Stimulated activated CD4-positive, alpha-beta T cell treated with anti-CD3 and anti-CD28 coated beads, Interleukin-1b, Interleukin-23, amount 100 ng/mL, for 4 hours (primary cell): ENCODE results near the gene CDS2.

ENCODE experiments used
- DNase-seq, 2 donors: peaks; one replicate each; pipeline ENCODE4 v3.0.0-alpha.2; 2020; ENCODE audit warnings: low read depth in 2 of 2

Gene CDS2

GRCh38 chr20:5181492-5181891, 54.7 kb downstream of the CDS2 start:
- DNase-seq = no peak

- no peak for DNase-seq
Observed at GRCh38 chr20:5181958-5182357, 55.1 kb downstream of the CDS2 start.

DNA sequence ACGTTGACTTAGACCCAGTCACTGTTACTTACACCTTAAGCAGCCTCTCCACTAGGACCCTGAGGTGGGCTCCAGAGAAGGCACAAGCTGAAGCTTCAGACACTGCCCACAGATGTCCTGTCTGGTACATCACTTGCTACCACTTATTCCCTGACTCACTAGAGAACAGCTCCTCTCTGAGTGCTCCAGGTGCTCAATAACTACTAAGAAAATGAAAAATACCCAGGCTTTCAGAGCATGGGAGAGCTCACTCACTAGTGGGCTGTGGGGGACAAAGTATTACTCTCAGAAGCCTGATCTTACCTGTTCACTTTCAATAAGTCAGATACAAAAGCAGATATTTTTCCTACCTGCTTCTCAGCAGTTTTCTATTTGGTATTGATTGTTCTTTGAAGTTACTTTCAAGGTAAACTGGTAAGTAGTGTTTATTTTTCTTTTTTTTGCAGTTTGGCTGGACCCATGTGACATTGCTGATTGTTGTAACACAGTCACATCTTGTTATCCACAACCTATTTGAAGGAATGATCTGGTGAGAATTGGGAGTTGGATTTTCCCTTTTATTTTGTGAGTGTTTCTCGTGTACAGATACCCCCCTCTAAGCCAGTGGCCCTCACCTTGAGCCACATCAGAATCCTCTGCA, 55.9 kb downstream of the CDS2 start:
- no peak for DNase-seq

DNA sequence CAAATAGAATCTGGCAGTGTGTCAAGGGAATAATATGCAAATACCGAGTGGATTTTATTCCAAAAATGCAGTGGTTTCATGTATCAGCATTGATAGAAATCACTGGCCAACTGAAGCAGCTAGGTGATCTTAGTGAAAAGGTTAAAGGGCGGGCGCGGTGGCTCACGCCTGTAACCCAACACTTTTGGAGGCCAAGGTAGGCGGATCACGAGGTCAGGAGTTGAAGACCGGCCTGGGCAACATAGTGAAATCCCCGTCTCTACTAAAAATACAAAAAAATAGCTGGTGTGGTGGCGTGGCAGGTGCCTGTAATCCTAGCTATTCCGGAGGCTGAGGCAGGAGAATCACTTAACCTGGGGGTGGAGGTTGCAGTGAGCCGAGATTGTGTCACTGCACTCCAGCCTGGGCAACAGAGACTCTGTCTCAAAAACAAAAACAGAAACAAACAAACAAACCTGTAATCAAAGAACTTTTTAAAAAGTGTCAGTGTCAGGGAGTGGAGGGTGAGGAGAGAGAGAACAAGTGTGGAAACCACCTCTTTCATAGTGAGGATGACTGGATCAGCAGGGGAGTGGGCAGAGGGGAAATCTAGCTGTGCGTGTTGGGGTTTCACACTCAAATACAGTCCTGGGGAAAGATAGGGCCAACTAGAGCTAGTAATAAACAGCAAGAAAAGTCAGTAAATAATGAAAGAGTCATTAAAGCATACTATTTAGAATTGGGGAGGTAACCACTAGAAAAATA, 57.1 kb downstream of the CDS2 start:
- DNase-seq = no peak

DNA sequence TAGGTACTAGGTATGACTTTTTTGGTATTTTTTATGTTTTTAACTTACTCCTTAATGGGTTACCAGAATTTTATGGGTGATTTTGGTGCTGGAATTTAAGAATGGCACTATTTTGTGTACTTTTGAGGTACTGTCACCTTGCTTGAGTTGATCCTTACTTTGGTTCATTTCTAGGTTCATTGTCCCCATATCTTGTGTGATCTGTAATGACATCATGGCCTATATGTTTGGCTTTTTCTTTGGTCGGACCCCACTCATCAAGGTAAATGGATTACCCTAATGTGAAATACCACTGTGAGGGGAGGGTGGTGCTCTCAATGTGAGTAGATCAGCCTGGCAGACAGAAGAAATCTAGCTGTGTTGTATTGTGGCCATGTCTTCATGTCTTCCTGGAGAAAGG, 57.9 kb downstream of the CDS2 start:
- DNase-seq = no peak

GRCh38 chr20:5187122-5187521, 60.3 kb downstream of the CDS2 start:
- DNase-seq = no peak

GRCh38 chr20:5188736-5189135, 61.9 kb downstream of the CDS2 start:
- DNase-seq = no peak

- no peak for DNase-seq
Observed at GRCh38 chr20:5189917-5190316, 63.1 kb downstream of the CDS2 start.

- DNase-seq = no peak
Observed at GRCh38 chr20:5190444-5190843, 63.6 kb downstream of the CDS2 start.

DNA sequence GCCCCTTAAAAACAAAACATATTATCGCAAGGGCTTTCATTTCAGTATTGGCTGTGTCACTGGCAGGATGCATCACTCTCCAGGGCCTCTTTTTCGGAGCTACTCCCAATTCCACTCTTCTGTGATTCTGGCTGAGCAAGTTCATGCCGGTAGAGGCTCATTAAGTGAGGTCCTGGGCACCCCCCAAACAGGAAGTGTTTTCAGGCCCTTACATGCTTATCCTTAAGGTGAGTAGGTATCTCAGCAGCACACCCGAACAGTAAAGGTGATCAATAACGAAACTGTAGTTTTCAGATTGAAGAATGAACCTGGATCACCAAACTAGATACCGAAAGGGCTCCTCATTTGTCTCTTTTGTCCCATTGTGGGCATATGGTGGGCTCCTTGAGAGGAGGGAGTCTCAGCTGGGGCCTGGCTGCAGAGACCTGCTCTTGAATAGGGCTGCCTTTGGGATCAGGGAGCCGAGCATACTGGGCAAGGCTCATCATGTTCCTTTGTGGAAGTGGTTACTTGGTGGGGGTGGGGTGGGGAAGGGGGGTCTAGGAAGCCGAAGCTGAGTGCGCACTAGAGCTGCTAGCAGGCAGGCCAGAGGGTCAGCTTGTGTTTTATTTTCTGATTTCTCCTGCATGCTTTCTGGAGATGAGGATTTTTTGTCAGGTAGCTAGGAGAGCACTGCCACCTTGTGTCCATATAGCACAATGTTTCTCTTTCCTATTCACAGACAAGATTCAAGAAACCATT, 65.2 kb downstream of the CDS2 start:
- DNase-seq = peak in 1 of 2 donors; percentile 7

DNA sequence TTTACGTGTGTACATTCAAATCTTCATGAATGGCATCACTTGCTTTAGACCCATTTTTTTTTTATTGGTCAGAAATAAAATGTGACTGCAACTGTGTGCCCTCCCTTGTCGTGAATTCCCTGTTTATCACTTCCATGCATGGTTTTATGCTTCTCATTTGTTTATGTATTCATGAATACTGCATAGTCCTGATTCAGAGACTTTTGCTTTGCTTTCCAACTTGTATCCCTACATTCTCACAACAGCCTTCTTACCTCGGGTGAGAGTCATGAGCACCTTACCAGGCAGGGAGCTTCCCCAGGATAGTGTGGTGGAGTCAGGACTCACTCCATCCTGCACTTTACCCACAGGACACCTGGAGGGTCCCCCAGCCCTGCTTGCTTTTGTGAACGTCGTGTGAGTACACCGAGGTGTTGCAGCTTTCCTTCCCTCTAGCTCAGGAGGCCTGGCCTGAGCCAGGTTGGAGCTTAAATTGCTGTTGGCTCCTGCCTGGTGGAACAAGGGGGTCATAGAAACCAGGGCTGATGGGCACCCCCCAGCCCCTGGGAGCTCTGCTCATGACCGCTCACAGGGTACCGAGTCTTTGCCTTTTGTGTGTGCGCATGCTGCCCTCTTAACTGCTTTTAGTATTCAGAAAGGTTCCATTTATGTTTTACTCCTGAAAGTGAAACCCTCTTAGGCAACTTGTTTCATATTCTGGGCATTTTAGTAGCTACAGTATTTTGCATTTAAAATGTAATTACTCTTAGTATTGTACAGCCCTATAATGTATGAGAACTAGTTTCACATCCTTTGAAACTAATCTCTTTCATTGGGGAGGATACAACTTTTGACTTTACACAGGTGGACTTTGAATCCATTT, 66.0 kb downstream of the CDS2 start:
- DNase-seq = no peak

DNA sequence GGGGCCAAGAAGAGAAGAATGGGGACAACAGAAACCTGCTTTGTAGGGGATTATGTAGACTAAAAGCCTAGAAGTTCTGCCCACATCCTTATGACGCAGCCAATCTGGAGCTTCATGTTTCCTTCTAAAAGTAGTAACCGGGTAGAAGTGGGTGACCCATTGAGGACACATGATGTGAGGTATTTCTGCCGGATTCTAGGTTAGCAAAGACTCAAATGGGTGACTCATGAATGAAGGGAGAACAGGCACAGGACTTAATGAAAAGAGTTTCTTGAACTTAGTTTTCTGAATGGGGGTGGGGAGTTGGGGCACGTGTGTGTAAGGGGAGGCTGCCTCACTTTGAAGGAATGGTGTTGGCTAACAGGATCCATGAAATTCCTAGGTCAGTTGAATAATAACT, 68.8 kb downstream of the CDS2 start:
- no peak for DNase-seq

- no peak for DNase-seq
Observed at GRCh38 chr20:5196149-5196548, 69.3 kb downstream of the CDS2 start.

GRCh38 chr20:5197270-5197827, 70.5 kb downstream of the CDS2 start:
- DNase-seq = no peak

DNA sequence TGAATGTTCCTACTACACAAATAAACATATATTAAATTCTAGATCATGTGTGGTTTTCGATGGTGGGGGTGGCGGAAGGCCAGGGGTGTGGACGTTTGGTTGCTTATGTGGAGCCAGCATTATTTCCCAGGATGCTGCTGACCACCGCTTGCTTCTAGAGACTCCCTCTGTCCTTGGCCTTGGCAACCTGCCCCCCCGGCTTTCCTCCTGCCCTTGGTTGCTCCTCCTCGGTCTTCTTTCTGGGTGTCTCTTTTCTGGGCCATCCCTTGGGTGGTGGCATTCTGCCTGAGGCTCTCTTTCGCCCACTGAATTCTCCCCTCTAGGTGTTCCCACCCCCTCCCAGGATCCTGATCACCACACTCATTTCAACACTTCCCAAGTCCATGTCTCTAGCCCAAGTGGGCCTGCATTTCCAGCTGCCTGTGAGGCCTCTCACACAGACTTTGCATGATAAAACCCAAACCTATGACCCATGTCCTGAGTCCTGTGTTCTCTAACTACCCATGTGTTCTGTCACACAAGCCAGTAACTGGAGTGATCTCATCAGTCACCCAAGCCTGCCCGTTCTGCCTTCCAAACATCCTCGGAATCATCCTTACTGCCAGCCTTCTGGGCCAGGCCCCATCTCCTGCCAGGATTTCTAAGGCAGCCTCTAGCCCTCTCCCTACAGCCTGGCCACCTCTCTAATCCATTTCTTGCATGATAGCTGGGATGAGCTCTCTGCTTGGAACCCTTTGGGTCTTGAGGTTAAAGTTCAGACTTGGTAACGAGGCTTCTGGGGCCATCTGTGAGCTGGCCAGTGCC, 71.2 kb downstream of the CDS2 start:
- no peak for DNase-seq

DNA sequence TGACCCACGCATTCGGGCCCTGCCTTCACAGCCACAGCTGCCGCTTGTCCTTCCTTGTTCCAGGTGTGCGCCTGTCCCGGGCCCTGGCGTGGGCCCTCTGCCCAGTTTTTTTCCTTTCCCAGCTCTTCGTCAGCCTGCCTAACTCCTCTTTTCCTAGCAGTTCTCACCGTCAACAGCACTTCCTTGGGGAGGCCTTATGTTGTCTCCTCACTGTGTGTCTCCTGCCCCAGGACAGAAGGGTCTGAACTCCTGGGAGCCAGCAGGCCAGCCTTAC, 71.8 kb downstream of the CDS2 start:
- no peak for DNase-seq

DNA sequence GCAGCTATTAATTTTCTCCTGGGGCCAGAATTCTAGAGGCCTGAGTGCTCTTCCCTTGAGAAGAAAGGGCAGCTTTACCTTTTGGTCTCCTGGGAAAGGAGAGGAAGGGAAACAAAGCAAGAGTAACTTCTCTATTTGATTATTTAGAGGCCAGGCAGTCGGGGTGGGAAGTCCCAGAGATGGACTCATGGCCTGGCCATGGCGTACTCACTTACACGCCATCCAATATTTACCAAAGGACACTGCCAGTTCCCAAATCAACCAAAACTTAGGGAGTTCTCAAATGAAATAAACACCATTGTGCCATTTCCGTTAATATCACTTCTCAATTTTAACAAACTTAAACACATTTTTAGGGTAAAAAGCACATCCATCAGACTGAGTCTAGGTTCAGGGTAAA, 76.6 kb downstream of the CDS2 start:
- no peak for DNase-seq

DNA sequence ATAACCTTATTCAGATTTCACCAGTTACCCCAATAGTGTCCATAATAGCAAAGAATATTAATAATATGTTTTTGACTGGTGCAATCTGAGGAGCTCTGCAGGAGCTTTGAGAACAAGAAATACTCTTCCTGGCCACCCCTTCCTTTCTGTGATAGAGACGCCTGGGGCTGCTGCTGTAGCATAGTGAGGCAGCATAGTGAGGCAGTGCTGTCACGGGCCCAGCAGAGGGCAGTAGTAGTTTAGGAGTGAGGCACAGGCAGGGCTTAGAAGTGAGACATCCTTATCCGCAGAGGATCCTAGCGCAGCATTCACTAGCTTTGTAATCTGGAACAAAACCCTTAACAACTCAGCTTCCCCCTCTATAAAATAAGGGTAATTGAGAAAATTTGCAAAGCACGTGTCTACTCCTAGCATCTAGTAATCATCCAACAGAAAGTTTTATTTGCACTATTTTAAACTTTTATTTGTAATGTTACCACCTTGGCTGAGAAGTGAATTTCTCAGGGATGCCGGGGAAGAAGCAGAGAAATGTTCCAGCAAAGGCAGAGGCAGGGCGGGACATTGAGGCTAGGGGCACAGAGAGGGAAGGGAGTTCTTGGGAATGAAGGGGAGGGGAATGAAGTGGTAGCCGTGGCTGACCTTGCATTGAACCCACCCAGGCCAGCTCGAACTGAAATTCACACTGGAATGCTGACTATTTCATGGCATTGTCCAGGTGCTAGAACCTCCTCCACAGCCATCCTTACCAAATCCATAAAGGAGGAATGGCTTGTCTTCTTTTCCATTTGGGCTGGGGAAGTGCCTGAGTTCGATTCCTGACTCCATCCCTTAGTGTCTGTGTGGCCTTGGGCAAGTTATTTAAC, 78.8 kb downstream of the CDS2 start:
- DNase-seq = peak; percentile 51 to 52

GRCh38 chr20:5207138-5207537, 80.3 kb downstream of the CDS2 start:
- no peak for DNase-seq
